Type B pancreatic cell (in vitro differentiated cells): Measurements from ENCODE around the gene PUS3. TPM values are rescaled to one million over a fixed set of nuclear protein-coding genes. Genes with fewer than 3 reads are reported as not detected.
A peak's percentile ranks its signal among the peaks of the same experiment; 100 is the strongest.

Experiments
- DNase-seq: peaks from one replicate; pipeline ENCODE4 v3.0.0; 2021; ENCODE audit warnings: mixed read lengths; ENCODE audit not compliant: unreplicated experiment; ENCODE audit errors: extremely low spot score
- H3K27ac Mint-ChIP-seq: 2 replicates; pipeline ENCODE4 v1.8.0; 2021; ENCODE audit warnings: mild to moderate bottlenecking, mixed read lengths
- H3K27me3 Mint-ChIP-seq: 2 replicates; pipeline ENCODE4 v1.8.0; 2021; ENCODE audit warnings: mixed read lengths
- H3K36me3 Mint-ChIP-seq: 2 replicates; pipeline ENCODE4 v1.8.0; 2021; ENCODE audit warnings: mixed read lengths
- H3K4me1 Mint-ChIP-seq: one replicate; pipeline ENCODE4 v1.8.0; 2021; ENCODE audit warnings: mixed read lengths; ENCODE audit not compliant: unreplicated experiment
- H3K4me3 Mint-ChIP-seq: 2 replicates; pipeline ENCODE4 v1.8.0; 2021; ENCODE audit warnings: mild to moderate bottlenecking, mixed read lengths
- H3K9me3 Mint-ChIP-seq: 2 replicates; pipeline ENCODE4 v1.8.0; 2021; ENCODE audit warnings: mixed read lengths
- CTCF ChIP-seq: fragments of 200-600 bp; sonication (generic); conservative IDR thresholded peaks from 2 replicates; pipeline ENCODE4 v1.5.0; 2021; ENCODE audit warnings: antibody characterized with exemption, mild to moderate bottlenecking
- total RNA-seq: library from RNA; stranded (reverse); gene quantifications from 2 replicates; pipeline ENCODE4 v1.2.1, GENCODE V29; 2021; ENCODE audit warnings: low replicate concordance

Gene PUS3
- total RNA-seq, 1 donor from 2014 or later: 13.5 TPM

GRCh38 chr11:125945797-125946520, 43.0 kb upstream of the PUS3 start, which contains the start of gene VSIG10L2:
TSS of gene VSIG10L2 (plus strand) at chr11:125946044. CDS start at chr11:125946056, 12 bp downstream.
- no peaks in the 10 kb centered on the region for H3K36me3 Mint-ChIP-seq

GRCh38 chr11:125945011-125945796, 42.2 kb upstream of the PUS3 start:
- TF ChIP-seq CTCF: no peak

More at GRCh38 chr11:125945797-125946520, 43.0 kb upstream of the PUS3 start, which contains the start of gene VSIG10L2:
- no peak for TF ChIP-seq CTCF
- DNase-seq: peak; percentile 43
- H3K4me3 Mint-ChIP-seq: no peak within 1 kb of the TSS
- H3K27me3 Mint-ChIP-seq: peaks cover 13% of the 10 kb centered on the region
- no peaks in the 10 kb centered on the region for H3K9me3 Mint-ChIP-seq
- no peak within 1 kb of the TSS for H3K27ac Mint-ChIP-seq
- peaks cover 30% of the 10 kb centered on the region for H3K4me1 Mint-ChIP-seq

DNA sequence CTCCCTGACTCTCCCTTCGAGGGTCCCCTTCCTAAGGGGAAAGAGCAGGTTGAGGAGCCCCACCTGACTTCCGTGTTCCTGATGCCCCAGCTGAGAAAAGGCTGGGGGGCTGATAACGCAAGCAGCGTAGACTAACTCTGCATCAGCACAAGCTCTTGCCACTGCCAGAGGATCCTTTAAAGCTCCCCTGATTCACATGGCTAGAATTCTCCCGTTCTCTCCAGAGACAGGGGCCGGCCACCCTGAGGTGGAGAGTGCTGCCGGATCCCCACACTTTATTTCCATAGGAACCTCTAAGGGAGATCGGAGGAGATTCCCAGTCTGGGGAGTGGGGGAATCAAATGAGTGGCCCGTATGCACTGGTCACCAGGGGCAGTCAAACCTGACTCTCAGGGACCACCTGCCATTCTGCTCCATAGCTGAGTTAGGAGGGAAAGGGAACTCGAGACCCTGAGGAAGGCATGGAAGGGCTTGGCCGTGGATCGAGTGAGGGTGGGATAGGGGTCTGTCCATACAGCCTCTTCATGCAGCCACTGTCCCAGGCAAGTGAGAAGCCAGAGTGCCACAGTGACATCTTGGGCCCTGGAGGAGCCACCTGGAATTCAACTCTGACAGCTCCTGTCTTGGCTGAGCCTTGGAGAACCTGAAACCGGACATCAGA, 41.5 kb upstream of the PUS3 start:
- Mint-ChIP-seq H3K9me3 (no peaks in the 10 kb centered on the region), H3K27ac (no peak overlapping the region), H3K4me1 (peaks cover 33% of the 10 kb centered on the region), H3K27me3 (peaks cover 13% of the 10 kb centered on the region), H3K36me3 (no peaks in the 10 kb centered on the region), H3K4me3 (no peak overlapping the region)
- no peak for TF ChIP-seq CTCF
- no peak for DNase-seq

More at GRCh38 chr11:125945011-125945796, 42.2 kb upstream of the PUS3 start:
- H3K4me3 Mint-ChIP-seq: no peak overlapping the region
- H3K36me3 Mint-ChIP-seq: no peaks in the 10 kb centered on the region
- peaks cover 33% of the 10 kb centered on the region for H3K4me1 Mint-ChIP-seq
- H3K9me3 Mint-ChIP-seq: no peaks in the 10 kb centered on the region
- no peak overlapping the region for H3K27ac Mint-ChIP-seq
- H3K27me3 Mint-ChIP-seq: peaks cover 13% of the 10 kb centered on the region
- peak; percentile 29 for DNase-seq

DNA sequence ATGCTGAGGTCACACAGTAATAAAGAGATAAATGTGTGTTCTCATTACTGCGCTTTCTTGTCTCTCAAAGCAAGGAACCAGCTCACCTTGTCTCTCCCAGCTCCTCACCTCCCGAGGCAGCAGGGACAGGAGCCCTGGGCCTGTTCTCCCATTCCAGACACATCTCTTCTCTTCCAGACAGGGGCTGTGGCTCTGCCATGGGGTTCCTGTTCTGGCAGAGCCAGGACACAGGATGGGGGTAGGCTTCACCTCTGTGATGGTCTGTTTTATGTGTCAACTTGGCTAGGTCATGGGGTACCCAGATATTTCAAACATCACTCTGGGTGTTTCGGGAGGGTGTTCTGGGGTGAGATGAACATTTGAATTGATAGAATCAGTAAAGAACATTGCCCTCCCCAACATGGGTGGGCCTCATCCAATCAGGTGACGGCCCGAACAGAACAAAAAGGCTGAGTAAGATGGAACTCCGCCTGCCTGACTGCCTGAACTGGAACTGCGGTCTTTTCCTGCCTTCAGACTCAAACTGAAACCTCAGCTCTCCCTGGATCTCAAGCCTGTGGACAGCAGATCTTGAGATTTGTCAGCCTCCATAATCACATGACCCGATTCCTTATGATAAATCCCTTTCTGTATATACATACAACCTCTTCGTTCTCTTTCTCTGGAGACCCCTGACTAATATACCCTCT, 40.8 kb upstream of the PUS3 start:
- no peak for DNase-seq
- TF ChIP-seq CTCF: no peak
- H3K36me3 Mint-ChIP-seq: no peaks in the 10 kb centered on the region
- no peak overlapping the region for H3K27ac Mint-ChIP-seq
- peaks cover 37% of the 10 kb centered on the region for H3K4me1 Mint-ChIP-seq
- no peak overlapping the region for H3K4me3 Mint-ChIP-seq
- H3K9me3 Mint-ChIP-seq: no peaks in the 10 kb centered on the region
- H3K27me3 Mint-ChIP-seq: peaks cover 13% of the 10 kb centered on the region

GRCh38 chr11:125942771-125943428, 39.9 kb upstream of the PUS3 start:
- H3K4me3 Mint-ChIP-seq: no peak overlapping the region
- no peak overlapping the region for H3K27ac Mint-ChIP-seq
- DNase-seq: no peak
- peaks cover 13% of the 10 kb centered on the region for H3K27me3 Mint-ChIP-seq
- H3K36me3 Mint-ChIP-seq: no peaks in the 10 kb centered on the region
- no peak for TF ChIP-seq CTCF
- peaks cover 45% of the 10 kb centered on the region for H3K4me1 Mint-ChIP-seq
- H3K9me3 Mint-ChIP-seq: no peaks in the 10 kb centered on the region
